NCI-H1417 treated with DMSO at 0.1 percent for 48 hours (cell line): ENCODE data around the gene NOM1.

Experiments
- DNase-seq: peaks from one replicate; lab custom pipeline; 2025; lab: John Stamatoyannopoulos, UW

Gene NOM1

DNA sequence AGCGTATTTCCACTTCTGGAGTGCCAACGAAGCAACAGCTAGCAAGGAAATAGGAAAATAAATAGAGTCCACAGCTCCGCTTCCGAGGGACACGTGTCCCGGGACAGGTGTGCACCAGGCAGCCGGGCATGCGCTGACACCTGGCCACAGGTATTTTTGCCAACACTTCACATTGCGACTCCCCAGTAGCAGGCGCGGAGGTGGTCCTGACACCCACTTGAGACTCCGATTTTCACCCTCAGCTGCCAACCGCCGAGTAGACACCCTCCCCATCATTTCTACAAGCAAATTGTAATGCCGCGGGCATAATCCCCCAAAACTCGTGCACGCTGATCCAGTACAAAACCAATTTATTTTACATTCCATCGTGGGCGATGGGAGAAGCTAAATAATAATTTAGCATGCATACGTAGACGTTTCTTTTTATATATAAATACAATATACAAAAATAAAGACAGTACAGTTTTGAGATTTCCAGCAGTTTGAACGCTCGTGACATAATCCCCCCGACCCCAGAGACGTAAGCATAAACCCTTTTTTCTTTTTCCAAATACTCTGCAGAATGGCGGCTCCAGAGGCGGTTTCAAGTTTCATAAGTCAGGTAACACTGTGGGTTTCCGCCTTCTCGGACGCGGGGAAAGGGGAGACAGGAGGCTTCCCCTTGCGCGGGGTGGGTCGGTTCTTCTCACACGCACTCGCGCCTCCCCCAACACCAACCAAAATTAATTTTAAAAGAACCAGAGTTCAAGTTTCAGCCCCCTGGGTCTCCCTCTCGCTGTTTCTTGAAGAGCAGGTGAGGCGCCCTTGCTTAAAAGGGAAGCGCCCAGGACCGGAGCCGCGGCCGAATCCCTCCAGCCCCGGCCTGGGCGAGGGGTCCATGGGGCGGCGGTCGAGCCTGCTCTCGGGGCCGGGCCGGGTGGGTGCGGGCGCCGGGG is 55.3 kb downstream of the NOM1 start:
- DNase-seq: no peak

DNA sequence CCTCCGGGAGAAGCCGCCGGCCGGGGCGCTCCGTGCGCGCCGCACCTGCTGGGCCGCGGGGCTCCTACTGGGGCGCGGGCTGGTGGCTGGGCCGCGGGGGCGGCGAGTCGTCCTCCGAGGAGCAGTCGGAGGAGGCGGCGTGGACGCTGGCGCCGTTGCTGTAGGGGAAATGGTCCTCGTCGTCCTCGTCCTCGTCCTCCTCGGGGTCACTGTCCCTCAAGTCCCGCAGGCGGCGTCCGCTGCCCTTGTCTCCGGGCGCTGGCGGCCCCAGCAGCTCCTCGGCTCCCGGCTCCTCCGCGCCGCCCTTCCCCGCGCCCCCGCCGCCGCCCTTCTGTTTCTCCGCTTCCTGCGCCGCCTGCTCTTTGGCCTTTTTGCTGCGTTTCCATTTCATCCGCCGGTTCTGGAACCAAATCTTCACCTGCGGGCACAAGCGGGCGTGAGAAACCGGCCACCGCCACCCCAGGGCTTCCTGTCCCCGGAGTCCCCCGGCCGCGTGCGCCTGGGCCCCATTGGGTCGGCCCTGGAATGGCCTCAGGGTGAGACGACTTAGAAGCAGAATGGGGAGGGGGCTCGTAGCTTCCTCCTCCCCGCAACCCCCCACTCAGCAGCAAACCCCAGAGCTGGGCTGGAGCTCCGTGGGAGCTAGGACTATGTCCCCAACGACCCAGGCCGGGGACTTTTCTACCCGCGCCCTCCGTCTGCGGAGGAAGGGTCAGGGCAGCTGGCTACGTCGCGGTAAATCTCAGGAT is 56.1 kb downstream of the NOM1 start:
- DNase-seq: no peak

DNA sequence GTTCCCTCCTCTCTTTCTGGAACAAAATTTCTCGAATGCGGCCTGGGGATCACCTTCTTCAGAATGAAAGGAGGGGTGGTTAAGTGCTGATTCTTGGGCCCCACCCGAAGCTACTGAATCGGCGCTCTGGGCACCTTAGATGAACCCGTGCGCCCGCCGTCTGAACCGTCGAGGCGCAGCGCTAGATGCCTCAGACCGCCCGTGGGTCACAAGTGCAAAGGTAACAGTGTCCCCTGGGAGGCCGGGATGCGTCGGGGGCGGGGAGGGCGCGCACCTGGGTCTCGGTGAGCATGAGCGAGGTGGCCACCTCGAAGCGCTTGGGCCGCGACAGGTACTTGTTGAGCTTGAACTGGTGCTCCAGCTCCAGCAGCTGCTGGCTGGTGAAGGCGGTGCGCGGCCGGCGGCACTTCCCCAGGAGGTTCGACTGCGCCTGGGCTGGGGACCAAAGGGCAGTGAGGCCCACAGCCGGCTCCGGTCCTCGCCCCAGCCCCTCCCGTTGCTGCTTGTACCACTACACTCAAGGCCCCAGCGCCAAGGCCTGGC is 56.8 kb downstream of the NOM1 start:
- no peak for DNase-seq

DNA sequence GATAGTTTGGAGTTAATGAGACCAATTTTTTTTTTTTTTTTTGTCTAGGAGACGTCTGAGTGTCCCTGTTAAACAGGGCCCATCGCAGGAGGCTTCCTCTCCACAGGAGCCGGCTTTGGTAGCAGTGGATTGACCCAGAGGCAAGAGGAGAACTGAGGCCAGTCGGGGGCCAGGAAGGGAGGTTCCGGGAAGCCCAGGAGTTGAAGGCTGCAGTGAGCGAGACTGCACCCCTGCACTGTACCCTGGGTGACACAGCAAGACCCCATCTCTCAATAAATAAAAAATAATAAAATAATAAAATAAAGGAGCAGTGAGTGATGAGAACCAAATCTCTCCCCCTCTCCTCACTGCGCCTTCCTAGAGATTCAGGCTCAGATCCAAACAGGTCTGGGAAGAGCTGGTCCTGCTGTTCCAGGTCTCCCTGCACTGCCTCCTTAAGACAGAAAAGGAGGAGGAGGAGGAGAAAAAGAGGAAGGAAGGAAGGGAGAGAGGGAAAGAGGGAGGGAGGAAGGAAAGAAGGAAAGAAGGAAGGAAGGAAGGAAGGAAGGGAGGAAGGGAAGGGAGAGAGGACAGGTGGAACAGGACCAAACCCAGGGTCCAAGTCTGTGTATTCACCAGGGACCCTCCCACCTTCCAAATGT is 57.4 kb downstream of the NOM1 start:
- no peak for DNase-seq

DNA sequence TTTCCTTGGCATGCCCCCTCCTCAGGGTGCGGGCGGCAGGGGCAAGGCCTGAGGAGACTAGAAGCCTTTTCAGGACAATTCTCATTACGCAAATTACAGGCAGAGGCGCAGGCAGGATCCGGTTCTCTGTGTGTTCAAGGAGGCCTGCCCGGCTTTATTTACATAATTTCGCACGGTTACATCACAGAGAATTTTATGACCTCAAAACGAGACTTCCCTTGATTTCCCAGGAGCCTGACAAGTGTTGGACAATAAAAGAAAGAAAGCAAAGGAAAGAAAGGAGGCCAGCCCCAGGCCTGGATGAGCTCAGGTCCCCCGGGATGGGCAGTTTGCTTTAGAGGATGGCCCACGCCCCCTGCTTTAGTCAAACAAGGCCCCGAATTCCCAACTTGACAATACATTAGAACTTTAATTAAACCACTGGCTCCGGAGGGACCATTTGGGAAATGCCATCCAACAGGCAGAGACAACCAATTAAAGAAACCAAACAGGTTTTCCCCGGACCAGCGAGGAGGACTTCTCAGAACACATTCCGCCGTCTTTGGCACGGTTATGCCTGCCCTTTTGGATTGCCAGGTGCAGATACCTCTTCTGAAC is 58.1 kb downstream of the NOM1 start:
- DNase-seq: no peak

DNA sequence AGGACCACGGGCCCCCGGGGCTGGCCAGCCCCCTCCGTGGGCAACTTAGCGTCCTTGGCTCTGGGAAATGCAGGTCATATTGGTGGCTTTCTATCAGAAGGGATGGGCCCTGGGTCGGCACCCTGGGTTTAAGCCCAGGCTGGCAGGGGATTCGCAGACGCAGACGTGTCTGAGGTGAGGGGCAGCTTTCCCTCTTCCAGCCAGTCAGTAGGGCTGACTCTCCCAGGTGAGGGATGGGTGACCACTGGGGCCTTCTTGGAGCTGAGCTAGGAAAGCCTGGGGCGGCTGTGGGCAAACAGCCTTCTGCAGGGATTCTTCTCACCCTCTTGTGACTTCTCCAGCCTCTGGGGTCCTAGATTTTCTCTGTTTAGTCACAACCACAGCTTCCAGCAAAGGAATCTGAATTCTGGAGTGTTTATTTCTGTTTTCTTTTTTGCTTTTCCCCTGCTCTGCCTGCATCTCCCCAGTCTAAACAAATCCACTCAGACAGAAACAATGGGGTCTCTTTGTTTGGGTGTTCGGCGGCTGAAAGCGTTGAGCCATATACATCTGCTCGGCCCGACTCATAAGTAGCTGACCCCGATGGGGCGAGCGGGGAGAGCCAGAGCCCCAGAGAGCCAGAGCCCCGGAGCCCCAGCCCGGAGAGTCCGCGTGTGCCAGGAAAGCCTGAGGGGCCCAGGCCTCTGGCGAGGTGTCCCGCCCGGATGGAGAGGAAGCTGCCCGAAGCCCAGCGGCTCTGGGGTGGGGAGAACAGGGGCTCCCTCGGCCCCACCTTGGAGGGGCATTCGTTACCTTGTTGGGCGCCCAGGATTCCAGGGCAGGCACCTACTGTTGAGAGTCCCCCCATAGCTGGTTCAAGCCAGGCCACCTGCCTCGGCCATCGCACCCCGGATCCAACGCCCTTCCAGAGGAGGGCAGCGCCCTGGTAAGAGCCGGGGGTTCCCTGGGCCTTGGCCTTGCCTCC is 59.0 kb downstream of the NOM1 start:
- no peak for DNase-seq

DNA sequence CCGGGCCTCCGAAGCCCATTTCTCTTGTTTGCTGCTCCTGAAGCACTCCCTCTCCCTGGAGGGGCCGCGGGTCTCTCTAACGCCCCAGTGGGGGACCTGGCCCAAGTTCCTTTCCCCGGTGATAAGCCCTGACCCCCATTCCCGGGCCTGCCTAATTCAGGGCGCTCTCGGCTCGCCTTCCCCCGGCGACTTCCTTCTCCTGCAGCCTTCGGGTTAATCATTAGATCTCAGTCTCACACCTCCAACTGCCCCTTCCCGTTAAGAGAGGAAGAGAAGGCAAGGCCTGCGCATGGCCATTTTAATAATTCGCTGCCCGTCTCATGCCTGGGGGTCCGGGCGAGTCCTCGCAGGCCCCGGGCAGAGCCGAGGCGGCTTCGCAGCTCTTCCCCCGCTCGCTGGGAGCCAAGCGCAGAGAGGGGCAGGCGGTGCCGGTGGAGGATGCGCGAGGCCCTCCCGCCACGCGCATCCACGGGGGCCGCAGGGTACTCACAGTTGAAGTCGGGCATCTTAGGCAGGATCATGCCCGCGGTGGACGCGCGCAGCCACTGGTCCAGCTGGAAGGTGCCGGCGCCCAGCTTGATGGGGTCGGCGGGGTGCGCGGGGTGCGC is 59.8 kb downstream of the NOM1 start:
- DNase-seq: no peak

DNA sequence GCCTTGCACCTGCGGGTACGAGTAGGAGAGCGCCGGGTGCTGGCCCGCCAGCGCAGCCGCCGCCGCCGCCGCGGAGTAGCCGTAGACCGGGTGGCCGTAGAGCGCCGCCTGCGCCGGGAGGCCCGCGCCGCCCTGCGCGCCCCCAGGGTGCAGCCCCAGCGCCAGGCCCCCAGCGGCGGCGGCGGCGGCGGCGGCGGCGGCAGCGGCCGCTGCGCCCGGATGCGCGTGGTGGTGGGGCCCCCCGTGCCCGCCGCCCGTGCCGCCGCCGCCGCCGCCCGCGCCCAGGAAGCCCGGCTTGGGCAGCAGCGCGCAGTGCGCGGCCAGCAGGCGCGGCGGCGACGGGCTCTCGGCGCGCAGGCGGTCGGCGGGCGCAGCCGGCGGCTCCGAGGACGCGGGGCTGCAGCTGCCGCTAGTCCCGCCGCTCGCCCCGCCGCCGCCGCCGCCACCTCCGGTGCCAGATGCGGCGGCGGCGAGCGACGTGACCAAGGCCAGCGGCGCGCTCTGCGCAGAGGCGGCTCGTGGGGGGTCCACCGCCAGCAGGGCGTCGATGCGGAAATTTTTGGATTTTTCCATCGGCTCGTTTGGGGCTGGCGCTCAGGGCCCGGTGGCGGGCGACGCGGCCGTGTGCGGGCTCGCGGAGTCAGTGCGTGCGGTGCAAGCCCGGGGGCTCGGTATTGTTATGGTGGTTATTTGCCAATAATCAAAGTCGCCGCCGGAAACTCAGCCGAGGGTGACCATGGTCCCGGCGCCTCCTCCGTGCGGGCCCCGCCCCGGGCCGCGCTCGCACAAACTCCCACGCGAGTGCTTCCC is 60.5 kb downstream of the NOM1 start:
- no peak for DNase-seq

DNA sequence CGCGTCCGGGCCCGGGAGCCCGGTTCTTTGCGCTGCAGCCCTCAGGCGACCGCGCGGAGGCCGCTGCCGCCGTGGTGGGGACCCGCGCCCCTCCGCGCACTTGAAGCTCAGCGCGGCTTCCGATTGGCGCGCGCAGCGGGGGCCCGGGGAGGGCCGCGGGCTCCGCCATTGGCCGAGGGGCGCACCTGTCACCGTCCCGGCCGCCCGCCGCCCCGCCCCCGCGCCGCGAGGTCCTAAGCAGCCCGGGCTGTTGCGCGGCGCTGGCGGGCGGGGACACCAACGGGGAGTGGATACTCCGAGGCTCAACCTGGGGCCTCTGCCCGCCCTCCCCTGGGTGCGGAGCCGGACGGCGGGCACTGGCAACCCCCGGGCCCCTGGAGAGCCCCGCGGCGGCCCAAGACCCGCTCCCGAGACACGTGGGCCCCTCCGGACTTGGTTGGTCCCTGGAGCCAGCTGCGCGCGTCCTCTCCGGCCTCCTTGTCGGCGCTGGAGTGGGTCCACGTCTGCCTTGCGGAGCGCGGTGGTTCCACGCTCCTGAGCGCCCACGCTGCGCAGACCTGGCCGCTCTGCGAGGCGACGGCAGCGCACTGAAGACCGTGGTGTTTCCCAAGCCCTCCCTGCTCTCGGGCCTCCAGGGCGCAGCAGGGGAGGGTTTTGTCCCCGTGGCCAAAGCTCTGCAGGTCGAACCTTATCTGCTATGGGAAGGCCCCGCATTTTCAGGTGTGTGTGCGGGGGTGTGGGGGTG is 61.2 kb downstream of the NOM1 start, which contains the start of gene MNX1:
TSS of gene MNX1 (minus strand) at position 76 of the 745 bp plus-strand sequence. CDS start 313 bp downstream, outside the sequence.
- DNase-seq: peak; percentile 73

DNA sequence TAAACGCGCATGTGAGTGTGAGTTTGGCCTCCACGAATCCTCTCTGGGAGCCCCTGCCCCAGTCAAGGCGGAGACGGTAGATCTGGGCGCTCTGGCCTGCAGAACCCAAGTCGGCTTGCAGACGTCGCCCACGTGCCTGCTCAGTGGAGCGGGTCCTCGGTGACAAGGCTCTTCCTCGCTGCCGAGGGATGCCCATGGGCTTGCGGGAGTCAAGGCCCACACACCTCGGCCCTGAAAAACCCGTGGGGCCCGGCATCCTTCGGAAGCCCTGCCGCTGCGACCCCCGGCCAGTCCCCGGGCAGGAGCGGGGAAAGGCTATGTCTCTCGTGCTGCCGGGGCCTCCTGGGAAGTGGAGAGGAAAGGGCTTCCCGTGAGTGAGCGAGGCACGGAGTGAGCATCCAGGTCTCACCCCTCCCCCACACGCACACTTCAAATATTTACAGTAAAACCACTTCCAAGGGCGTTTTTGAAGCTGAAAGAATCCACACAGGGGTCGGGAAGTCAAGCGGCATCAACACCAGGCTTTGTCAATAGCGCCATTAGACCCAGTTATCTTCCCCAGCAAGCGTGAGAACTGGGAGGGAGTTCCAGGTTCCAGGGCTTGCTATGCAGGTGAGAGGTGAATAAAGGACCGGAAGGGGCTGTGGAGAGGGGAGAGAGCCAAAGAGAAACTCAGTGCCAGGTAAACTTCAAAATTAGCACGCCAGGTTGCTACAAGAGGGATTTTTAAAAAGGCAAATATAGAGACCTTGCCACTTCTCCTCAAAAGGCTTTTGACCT is 62.0 kb downstream of the NOM1 start:
- peak; percentile 20 for DNase-seq

DNA sequence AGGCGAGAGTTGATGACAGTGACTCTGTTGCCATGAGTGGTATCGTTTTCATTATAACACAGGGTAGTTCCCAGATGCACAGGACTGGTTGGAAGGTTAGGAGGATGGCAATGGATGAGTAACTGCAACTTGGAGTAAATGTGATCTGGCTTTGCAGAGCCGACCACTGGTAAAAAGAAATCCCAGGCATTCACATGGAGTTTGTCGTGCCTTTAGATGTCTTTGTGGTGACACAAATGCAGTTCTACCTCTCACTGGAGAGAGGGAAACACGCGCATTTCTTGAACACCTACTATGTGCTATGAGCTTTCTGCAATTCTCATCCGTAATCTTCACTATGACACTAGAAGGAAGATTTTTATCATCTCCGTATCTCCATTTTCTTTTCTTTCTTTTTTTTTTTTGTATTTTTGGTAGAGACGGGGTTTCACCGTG is 62.6 kb downstream of the NOM1 start:
- no peak for DNase-seq

DNA sequence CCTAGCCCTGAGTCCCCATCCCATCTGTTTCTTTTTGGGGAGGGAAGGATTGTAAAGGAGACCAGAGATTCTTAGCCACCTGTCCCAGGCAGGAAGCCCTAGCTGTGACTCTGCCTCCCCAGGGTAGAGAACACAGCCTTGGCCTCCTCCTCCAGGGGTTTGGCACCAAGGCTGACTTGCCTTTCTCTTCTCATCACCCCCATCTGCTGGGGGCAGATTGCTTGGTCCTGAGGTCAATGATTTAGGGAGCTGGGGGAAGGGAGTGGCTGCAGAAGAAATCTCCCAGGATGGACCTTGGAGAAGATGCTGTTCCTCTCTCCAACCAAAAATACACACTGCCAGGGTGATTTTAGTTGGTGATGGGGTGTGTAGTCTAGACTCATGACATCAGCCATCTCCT is 63.6 kb downstream of the NOM1 start:
- no peak for DNase-seq

DNA sequence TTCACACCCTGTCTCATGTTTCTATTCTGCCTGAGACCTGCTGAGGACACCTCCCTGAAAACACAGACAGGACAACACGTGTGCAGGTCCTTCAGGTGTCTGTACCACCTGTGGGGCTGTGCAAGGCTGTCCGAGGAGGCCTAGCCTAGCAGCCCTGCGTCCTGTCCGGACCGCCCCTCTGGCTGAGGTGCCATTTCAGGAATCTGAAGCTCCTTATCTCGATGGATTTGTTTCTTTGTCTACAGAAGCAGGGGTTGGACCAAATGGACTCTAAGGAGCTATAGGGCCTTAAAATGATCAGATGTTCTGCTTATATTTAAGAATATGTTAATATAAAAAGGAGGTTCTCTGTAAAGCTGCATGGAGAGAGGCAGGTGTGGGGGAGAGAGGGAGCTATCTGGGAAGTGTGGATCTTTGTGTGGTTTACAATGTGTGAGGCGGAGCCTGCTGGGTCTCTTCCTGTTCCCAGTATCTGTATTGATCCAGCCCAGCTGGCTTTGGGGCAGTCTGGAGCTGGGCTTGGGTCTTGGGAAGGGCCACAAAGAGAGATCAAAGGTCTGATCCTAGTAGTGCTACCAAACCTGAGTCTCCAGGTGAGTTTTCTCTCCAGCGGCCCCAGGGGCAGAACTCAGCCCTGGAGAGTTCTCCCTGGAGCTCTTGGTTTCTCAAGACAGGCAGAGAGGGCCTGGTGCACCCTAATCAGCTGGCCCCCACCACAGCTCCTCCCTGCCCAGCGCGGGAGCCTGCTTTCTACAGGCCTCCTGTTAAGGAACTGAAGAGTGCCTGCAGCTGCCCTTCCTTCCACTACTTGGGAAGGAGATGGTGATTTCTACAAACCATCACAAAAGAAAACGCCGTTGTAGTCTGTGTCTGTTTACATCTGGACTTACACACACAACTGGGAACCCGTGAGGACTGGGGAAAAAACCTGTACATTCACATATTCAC is 64.4 kb downstream of the NOM1 start:
- no peak for DNase-seq

DNA sequence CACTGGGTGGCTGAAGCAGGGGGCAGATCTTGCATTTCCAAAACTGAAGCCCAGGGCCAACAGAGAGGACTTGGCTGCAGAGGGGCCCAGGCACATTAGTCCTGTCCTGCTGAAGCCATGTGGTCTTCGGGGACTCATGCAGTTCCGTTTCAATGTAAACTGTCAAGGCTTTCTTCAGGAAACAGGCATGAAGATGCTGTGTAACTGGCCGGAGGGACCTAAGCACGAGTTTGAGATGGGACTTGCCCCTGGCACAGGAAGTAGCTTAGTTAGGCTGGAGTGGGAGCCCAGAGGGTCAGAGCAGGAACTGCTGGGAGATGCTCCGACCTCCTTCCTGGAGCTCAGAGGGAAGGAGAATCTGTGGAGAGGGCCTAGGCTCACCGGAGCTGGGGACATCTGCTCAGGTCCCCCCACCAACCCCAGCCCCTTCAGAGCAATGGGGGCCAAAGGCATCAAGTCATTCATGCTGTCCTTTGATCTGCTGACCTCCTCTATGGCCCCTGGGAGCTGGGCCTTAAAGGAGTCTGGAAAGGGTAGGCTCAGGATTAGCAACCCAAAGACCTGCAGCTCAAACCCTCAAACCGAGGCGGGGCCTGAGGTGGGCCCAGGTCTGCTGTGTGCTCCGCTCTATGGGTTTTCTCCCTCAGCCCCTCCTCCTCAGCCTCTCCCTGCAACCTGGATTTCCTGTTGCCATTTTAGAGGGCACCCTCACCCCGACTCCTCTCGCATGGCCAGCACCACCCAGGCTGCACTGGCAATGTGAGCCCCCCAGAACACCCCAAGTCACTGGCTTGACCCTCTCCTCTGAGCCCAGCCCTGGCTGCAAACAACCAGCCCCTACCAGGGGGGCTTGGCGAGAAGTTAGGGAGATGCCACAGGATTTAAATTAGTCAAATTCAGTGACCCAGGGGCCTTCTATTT is 65.4 kb downstream of the NOM1 start:
- no peak for DNase-seq

DNA sequence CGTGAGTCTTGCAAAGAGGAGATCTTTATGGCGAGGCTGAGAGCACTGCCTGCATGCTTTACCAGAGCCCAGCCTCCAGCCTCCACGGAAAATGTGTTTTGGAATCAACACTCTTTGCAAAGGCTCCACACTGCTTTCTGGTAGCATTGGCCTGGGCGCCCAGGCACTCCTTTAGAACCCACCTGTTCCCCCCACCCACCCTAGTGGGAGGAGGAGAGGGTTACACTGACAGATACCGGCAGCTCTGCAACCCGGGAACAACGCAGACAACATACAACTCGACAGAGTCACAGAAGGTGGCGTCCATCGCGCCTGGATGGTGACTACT is 66.5 kb downstream of the NOM1 start:
- no peak for DNase-seq
